HL-60 (cell line): ENCODE data around the gene IL20RA.

ENCODE experiments used
- DNase-seq, 2 experiments: peaks; one replicate each; pipeline ENCODE4 v3.0.0-alpha.2; 2010 to 2020; ENCODE audit warnings: low read depth in 1 of 2, low spot score in 1 of 2
- H3K27ac ChIP-seq: fragments of 250-450 bp; sonication (Bioruptor Pico); replicated peaks from 2 replicates; pipeline ENCODE4 v1.5.1; 2020; ENCODE audit warnings: mild to moderate bottlenecking, moderate library complexity
- H3K27me3 ChIP-seq: fragments of 250-450 bp; sonication (Bioruptor Pico); 2 replicates; pipeline ENCODE4 v1.5.1; 2021; ENCODE audit warnings: mild to moderate bottlenecking, moderate library complexity; ENCODE audit not compliant: insufficient read depth, poor library complexity, severe bottlenecking
- H3K4me3 ChIP-seq: replicated peaks from 2 replicates; pipeline ENCODE4 v1.5.1; 2011; ENCODE audit warnings: mild to moderate bottlenecking, control low read depth, low read length; ENCODE audit not compliant: insufficient read depth
- GABPA ChIP-seq: IDR thresholded peaks from 2 replicates; pipeline ENCODE4 v1.6.1; 2012; ENCODE audit warnings: low read depth
- POLR2AphosphoS5 ChIP-seq: IDR thresholded peaks from 2 replicates; pipeline ENCODE4 v1.6.1; 2012; ENCODE audit warnings: low read depth
- SPI1 ChIP-seq: IDR thresholded peaks from 2 replicates; pipeline ENCODE4 v1.6.1; 2012; ENCODE audit warnings: low read depth, mild to moderate bottlenecking, borderline replicate concordance
- TF ChIP-seq, protein P1 (sequence below): IDR thresholded peaks from one replicate; pipeline ENCODE4 v1.5.1; 2011; ENCODE audit warnings: low read length, control low read depth, inconsistent platforms; ENCODE audit not compliant: insufficient read depth
- TF ChIP-seq, protein P2 (sequence below): IDR thresholded peaks from 2 replicates; pipeline ENCODE4 v1.6.1; 2012; ENCODE audit warnings: low read depth; ENCODE audit not compliant: insufficient replicate concordance

Gene IL20RA

GRCh38 chr6:137013738-137014602, 30.8 kb downstream of the IL20RA start:
- Histone ChIP-seq H3K27ac (no peak overlapping the region), H3K4me3 (no peak overlapping the region), H3K27me3 (peaks cover 7% of the 10 kb centered on the region)
- DNase-seq, result no peak
- TF ChIP-seq SPI1 (no peak), GABPA (no peak), POLR2AphosphoS5 (no peak)
- TF ChIP-seq, protein P1, sequence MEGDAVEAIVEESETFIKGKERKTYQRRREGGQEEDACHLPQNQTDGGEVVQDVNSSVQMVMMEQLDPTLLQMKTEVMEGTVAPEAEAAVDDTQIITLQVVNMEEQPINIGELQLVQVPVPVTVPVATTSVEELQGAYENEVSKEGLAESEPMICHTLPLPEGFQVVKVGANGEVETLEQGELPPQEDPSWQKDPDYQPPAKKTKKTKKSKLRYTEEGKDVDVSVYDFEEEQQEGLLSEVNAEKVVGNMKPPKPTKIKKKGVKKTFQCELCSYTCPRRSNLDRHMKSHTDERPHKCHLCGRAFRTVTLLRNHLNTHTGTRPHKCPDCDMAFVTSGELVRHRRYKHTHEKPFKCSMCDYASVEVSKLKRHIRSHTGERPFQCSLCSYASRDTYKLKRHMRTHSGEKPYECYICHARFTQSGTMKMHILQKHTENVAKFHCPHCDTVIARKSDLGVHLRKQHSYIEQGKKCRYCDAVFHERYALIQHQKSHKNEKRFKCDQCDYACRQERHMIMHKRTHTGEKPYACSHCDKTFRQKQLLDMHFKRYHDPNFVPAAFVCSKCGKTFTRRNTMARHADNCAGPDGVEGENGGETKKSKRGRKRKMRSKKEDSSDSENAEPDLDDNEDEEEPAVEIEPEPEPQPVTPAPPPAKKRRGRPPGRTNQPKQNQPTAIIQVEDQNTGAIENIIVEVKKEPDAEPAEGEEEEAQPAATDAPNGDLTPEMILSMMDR, result no peak
- TF ChIP-seq, protein P2, sequence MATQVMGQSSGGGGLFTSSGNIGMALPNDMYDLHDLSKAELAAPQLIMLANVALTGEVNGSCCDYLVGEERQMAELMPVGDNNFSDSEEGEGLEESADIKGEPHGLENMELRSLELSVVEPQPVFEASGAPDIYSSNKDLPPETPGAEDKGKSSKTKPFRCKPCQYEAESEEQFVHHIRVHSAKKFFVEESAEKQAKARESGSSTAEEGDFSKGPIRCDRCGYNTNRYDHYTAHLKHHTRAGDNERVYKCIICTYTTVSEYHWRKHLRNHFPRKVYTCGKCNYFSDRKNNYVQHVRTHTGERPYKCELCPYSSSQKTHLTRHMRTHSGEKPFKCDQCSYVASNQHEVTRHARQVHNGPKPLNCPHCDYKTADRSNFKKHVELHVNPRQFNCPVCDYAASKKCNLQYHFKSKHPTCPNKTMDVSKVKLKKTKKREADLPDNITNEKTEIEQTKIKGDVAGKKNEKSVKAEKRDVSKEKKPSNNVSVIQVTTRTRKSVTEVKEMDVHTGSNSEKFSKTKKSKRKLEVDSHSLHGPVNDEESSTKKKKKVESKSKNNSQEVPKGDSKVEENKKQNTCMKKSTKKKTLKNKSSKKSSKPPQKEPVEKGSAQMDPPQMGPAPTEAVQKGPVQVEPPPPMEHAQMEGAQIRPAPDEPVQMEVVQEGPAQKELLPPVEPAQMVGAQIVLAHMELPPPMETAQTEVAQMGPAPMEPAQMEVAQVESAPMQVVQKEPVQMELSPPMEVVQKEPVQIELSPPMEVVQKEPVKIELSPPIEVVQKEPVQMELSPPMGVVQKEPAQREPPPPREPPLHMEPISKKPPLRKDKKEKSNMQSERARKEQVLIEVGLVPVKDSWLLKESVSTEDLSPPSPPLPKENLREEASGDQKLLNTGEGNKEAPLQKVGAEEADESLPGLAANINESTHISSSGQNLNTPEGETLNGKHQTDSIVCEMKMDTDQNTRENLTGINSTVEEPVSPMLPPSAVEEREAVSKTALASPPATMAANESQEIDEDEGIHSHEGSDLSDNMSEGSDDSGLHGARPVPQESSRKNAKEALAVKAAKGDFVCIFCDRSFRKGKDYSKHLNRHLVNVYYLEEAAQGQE, result no peak

DNA sequence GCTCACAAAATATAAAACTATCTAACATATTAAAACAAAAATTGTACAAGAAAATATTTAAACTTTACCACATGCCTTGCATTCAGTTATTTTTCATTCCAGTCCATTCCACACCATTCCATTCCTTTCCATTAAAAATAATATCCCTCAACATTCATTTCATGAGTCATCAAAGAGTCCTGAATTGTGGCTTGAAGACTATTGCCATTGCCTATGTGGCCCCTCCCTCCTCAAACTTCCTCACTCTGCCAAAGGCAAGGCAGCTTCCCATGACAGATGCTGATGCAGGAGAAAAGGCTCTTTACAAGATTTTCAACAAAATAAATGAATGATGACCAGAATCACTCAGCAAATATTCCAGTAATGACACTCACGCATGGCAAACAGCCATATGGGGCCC, 31.7 kb downstream of the IL20RA start:
- H3K27me3 ChIP-seq, result peaks cover 8% of the 10 kb centered on the region
- no peak overlapping the region for H3K4me3 ChIP-seq
- DNase-seq, result no peak
- H3K27ac ChIP-seq, result no peak overlapping the region
- TF ChIP-seq GABPA (no peak), SPI1 (no peak), POLR2AphosphoS5 (no peak)
- TF ChIP-seq, protein P2, result no peak
- TF ChIP-seq, protein P1, result no peak

- H3K27ac ChIP-seq, result no peak overlapping the region
- H3K4me3 ChIP-seq, result no peak overlapping the region
- DNase-seq, result no peak
- H3K27me3 ChIP-seq, result peaks cover 8% of the 10 kb centered on the region
- TF ChIP-seq, protein P1, result no peak
- no peak for TF ChIP-seq GABPA
- TF ChIP-seq, protein P2, result no peak
- no peak for TF ChIP-seq SPI1
- TF ChIP-seq POLR2AphosphoS5, result no peak
Measured at GRCh38 chr6:137011406-137011805, 33.4 kb downstream of the IL20RA start.
